ENCODE measurements around the gene ISYNA1. TPM values are rescaled to one million over a fixed set of nuclear protein-coding genes. Genes with fewer than 3 reads are reported as not detected.

Gene ISYNA1
- total and polyA plus RNA-seq, 2 of the 8 experiments (the other 6 are each of a cell fraction or from before 2014, with no cell fraction given): 207 to 264 TPM

DNA sequence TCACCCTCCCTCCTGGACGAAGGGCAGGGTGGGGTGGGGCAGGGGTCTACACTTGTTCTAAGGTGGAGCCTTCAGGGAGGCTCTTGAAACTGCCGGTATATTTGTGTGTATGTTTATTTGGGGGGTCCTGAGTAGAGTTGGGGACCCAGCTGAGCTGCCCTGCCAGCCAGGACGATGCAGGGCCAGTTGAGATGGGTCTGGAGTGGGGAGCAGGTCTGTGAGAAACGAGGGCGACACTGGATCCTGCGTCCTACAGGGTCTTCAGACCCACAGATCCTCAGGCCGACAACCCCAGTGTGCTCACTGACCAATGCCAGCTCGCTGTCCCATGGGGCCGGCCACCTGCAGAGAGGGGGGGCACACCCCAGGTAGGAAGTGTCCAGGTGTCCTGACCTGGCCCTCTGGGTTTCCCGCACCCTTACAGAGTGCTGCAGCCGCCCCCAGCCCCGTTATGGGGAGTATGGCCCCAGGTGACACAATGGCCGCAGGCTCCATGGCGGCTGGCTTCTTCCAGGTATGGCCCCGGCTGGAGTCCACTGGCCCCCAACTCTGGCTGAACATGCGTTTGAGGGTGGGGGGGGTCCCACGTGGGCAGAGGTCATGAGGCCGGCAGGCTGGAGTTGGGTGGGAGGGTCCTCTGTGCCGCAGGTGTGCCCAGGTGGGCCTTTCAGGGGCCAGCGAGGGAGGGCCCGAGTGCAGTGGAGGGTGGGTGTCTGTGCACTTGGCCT is 7.4 kb downstream of the ISYNA1 start:
- H2BK15ac ChIP-seq (ENCODE audit: low read length): peak overlapping the region; percentile 72
- CTCF ChIA-PET (ENCODE audit: partially characterized antibody): no interaction called here

More for the DNA sequence above, 7.4 kb downstream of the ISYNA1 start:
- Histone ChIP-seq H3K4ac (replicated peaks; ENCODE audit: insufficient read length, low read depth, low read length) (peak overlapping the region; percentile 85), H3K23me2 (ENCODE audit: low read depth, low read length) (peaks cover 10% of the 10 kb centered on the region; the same call in 1 of the 2 replicates), H3K9ac (replicated peaks in 1 of 4; ENCODE audit: extremely low read depth in 1 of 4, low read depth in 3 of 4, low read length in 3 of 4) (no peak overlapping the region), H2BK120ac (replicated peaks; ENCODE audit: low read depth, low read length) (no peak overlapping the region), H3K79me1 (ENCODE audit: low read depth, low read length) (peaks cover 2% of the 10 kb centered on the region; the same call in 1 of the 2 replicates), H2BK12ac (ENCODE audit: low read depth, low read length) (peak overlapping the region; percentile 96; the same call in 1 of the 2 replicates), H4K5ac (ENCODE audit: insufficient read length, low read depth, low read length) (no peak overlapping the region), H2BK20ac (ENCODE audit: low read length) (peak overlapping the region; percentile 40; the same call in 1 of the 2 replicates), H3K4me1 (replicated peaks in 1 of 4; ENCODE audit: control insufficient read depth in 3 of 4, insufficient read depth in 4 of 4, low read length in 3 of 4) (peaks cover 0 to 40% (median 28%) of the 10 kb centered on the region in 4 experiments; a peak in 6 of 7 replicates), H3K18ac (ENCODE audit: extremely low read depth, low read length) (peak overlapping the region; percentile 71), H3K56ac (replicated peaks; ENCODE audit: insufficient read length, low read depth, low read length) (no peak overlapping the region), H4K20me1 (replicated peaks in 1 of 2; ENCODE audit: control insufficient read depth in 1 of 2, insufficient read depth in 2 of 2, low read length in 2 of 2) (peaks cover 0 to 11% of the 10 kb centered on the region in 2 experiments), H3K36me3 (ENCODE audit: control insufficient read depth in 2 of 4, insufficient read depth in 4 of 4, low read length in 3 of 4) (peaks cover 0 to 6% (median 3%) of the 10 kb centered on the region in 4 experiments; a peak in 4 of 8 replicates), H2AK5ac (ENCODE audit: low read depth, low read length) (peak overlapping the region; percentile 86; the same call in 1 of the 2 replicates), H4K8ac (ENCODE audit: extremely low read depth, insufficient read depth, low read length) (peak overlapping the region; percentile 35; the same call in 1 of the 2 replicates), H3K4me3 (ENCODE audit: extremely low read depth in 1 of 4, insufficient read depth in 2 of 4, low read depth in 3 of 4, low read length in 4 of 4) (no peak overlapping the region), H3K27ac (ENCODE audit: low read depth, low read length) (no peak overlapping the region), H2AFZ (ENCODE audit: low read length) (no peak overlapping the region), H3K23ac (ENCODE audit: insufficient read length) (no peak overlapping the region), H2BK5ac (ENCODE audit: low read depth, low read length) (peak overlapping the region; percentile 60; the same call in 1 of the 2 replicates), H3K14ac (ENCODE audit: insufficient read length) (no peak overlapping the region), H4K91ac (replicated peaks; ENCODE audit: insufficient read length, low read length) (peak overlapping the region; percentile 89), H3K79me2 (ENCODE audit: control insufficient read depth in 1 of 2, insufficient read depth in 2 of 2, low read length in 2 of 2) (no peaks in the 10 kb centered on the region), H3K9me3 (ENCODE audit: insufficient read depth in 2 of 2, low read depth in 1 of 2, low read length in 1 of 2) (no peaks in the 10 kb centered on the region), H3K27me3 (replicated peaks in 1 of 4; ENCODE audit: control insufficient read depth in 3 of 4, extremely low read depth in 1 of 4, insufficient read depth in 3 of 4, low read length in 3 of 4) (no peaks in the 10 kb centered on the region; a peak in 1 of 7 replicates), H3K4me2 (ENCODE audit: insufficient read depth in 1 of 2, low read depth in 2 of 2, low read length in 2 of 2) (peak overlapping the region in 1 of 2 experiments; percentile 68; a peak in 1 of 4 replicates)
- no peak for DNase-seq (ENCODE audit: low read depth in 1 of 2, low spot score in 2 of 2)
- POLR2A ChIA-PET (ENCODE audit: partially characterized antibody): interaction anchor here (0.6 to 6.7 kb wide), 3 partner anchors 11 to 159 kb away, joined by 3 to 65 read pairs (median 3); partner anchors contain the start of gene SSBP4
- TF ChIP-seq CBX8 (IDR thresholded peaks at IDR 0.05; ENCODE audit: borderline replicate concordance, low read depth, low read length) (no peak), CREB1 (IDR thresholded peaks at IDR 0.05) (no peak), JUND (IDR thresholded peaks at IDR 0.05; ENCODE audit: low read length) (no peak), RFX5 (IDR thresholded peaks at IDR 0.05; ENCODE audit: borderline replicate concordance, low read depth, low read length) (no peak), KDM1A (IDR thresholded peaks at IDR 0.05; ENCODE audit: borderline replicate concordance, low read length) (no peak), TAF1 (IDR thresholded peaks at IDR 0.05; ENCODE audit: low read depth, low read length) (no peak), FOSL1 (IDR thresholded peaks at IDR 0.05; ENCODE audit: insufficient read depth, low read depth, low read length) (no peak)
- TF ChIP-seq, protein P1, sequence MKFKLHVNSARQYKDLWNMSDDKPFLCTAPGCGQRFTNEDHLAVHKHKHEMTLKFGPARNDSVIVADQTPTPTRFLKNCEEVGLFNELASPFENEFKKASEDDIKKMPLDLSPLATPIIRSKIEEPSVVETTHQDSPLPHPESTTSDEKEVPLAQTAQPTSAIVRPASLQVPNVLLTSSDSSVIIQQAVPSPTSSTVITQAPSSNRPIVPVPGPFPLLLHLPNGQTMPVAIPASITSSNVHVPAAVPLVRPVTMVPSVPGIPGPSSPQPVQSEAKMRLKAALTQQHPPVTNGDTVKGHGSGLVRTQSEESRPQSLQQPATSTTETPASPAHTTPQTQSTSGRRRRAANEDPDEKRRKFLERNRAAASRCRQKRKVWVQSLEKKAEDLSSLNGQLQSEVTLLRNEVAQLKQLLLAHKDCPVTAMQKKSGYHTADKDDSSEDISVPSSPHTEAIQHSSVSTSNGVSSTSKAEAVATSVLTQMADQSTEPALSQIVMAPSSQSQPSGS (IDR thresholded peaks at IDR 0.05; ENCODE audit: low read length): no peak
- FAIRE-seq: no peak
- WGBS, 2 experiments (ENCODE audit: extremely low coverage in 1 of 2, insufficient coverage in 1 of 2, insufficient read length in 1 of 2, insufficient replicate concordance in 2 of 2, low coverage in 1 of 2, low lambda C conversion rate in 2 of 2, missing lambda C conversion rate in 1 of 2): 86% methylated on average over 17 of the region's 21 CpGs; no CpG with 5 or more reads in 1 of the 2 experiments
